GOT3 (cell line): Measurements from ENCODE around the gene PROK1.

Experiments used
- DNase-seq: peaks from one replicate; lab custom pipeline; 2025; ENCODE audit warnings: mixed read lengths; lab: John Stamatoyannopoulos, UW

Gene PROK1

DNA sequence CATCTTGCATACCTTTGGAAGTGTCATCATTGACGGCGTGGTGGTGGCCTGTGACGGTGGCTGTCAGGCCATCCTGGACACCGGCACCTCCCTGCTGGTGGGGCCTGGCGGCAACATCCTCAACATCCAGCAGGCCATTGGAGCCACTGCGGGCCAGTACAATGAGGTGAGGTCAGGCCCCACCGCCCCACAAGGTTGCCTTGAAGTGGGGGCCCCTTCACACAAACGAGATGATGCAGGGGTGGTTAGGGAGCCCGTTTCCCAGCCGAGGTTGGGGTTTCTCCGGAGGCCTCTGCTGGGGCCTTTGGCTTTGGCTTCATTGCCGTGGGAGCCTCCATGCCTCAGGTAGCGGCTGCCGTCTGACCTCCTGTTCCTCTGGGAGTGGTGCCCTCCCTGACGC, 38.5 kb downstream of the PROK1 start:
- no peak for DNase-seq

DNA sequence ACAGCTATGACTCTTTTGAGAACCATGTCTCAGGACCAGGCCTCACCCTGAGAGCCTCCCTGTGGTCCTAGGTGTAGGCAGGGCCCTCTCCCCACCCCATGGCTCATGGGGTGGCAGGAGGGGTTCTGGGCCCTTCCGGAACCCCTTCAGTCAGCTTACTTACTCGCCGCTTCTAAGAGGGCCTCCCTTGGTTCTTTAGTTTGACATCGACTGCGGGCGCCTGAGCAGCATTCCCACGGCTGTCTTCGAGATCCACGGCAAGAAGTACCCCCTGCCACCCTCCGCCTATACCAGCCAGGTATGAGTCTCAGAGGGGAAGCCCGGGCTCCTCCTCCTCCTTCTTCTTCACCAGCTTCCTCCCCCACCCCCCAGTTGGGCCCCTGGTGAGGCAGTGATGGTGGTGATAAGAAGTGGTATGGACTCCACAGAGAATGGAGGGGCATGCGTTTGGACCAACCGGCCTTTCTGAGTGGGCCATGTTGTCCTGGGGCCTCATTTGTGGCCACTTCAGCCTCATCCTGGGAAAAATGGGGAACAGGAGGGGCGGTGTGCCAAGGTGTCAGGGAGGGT, 39.1 kb downstream of the PROK1 start:
- no peak for DNase-seq

DNA sequence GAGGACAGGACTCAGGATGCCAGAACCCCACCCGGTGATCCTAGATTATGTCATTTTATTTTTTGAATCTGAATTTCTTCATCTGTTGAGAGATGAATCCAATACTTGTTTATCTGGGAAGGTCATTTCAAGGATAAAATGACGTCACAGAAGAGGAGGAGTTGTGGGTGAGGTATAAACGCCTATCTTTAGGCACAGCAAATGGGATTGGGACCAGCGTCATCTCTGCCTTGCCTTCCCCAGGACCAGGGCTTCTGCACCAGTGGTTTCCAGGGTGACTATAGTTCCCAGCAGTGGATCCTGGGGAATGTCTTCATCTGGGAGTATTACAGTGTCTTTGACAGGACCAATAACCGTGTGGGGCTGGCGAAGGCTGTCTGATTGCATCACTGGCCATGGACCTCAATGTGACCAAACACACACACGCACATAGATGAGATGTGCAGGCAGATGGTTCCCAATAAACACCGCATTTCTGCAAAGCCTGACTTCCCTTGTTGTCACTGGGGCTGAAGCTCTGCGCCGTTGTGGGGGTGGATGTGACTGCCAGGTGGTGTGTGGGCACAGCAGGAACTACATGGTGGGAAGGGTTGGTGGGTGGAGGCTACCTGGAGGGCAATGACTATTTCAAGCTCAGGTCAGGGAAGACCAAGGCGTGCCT, 40.0 kb downstream of the PROK1 start:
- no peak for DNase-seq

DNA sequence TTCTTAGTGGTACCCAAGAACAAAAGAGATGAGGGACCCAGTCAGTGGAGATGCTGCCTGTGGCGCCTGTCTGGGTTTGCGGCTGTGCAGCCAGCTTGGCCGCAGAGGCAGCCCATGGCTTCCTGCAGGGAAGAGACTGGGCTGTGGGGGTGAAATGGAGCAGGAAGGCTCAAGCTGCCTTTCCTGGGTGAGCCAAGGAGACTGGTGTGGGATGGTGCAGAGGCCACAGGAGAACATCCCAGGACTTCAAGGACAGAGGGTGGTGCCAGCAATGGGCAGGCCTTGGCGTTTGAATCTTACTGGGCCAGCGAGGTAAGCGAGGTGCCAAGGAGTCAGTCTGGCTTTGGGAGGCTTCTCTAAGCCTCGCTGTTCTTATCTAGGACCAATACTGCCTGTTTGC, 41.6 kb downstream of the PROK1 start:
- no peak for DNase-seq

DNA sequence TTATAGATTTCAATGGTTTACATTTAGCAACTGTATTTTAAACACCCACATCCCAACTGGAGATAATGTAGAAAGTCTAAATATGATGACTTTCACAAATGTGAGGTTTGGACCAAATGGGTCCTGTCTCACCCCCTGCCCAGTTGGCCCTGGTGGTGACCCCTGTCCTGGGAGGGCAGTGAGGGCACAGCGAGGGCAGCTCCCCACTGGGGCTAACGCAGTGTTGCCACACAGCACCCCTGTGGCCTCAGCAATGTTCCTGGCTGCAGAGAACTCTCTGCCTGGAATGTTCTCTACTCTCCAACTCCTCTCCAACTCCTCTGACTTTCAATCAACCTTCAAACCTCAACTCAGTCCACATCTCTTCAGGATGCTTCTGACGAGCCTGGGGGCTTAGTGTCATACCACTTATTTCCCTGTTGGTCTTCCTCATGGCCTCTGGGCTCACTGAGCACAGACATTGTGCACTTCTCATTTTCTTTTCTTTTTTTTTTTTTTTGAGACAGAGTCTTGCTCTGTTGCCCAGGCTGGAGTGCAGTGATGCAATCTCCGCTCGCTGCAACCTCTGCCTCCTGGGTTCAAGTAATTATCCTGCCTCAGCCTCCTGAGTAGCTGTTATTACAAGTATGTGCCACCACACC, 42.2 kb downstream of the PROK1 start:
- no peak for DNase-seq

DNA sequence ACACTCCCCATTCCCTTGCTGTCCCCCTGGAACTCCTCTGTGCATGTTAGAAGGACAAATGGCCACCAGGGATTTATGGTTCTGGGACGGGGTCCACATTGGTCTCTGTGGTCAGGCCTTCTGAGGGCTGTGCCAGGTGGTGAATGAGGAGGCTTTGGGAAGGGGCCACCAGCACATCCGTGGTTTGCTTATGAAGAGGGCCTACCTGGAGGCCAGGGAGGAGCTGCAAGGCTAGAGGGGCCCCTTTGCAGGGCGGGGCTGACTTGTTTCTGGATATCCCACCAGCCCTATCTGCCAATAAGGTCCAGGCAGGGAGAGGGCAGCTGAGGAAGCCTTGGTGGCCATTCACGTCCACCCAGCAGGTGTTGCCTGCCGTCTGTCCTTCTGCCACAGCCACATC, 43.1 kb downstream of the PROK1 start:
- DNase-seq: no peak

DNA sequence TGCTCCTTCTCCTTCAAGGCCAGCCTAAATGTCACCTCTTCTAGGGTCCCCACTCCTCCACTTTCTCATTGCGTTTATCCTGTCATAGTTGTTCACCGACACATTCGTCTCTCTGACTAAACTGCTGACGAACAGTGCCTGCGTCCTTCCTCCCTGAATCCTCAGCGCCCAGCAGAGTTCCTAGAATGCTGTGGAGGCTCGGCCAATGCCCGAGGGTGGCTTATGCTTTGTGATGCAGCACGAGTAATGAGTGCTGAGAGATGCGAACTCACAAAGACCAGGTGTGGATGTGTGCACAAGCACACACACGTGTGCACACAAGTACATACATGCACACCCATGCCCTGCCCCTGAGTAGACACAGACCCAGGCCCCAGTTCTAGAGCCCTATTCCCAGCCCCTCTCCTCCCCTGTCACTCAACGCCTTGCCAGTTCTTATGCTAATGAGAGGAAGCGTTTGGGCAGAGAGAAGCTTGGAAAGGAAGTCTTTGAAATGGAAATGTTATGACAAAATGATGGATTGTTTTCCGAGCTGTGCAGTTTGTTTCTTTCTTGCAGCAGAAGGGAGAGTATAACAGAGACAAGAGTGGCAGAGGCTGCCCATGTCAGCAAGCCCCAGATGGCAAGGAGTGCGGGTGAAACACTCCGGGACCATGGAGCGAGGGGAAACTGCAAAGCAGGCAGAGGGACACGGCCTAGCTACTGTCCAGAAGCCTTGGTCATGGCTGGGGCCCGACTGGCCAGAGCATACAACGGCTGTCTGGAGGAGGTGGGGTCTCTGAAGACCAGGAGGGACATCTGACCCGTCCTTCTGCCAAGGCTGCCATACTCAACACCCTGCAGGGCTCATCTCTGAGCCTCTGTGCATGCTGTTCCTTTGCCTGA, 43.8 kb downstream of the PROK1 start:
- no peak for DNase-seq

DNA sequence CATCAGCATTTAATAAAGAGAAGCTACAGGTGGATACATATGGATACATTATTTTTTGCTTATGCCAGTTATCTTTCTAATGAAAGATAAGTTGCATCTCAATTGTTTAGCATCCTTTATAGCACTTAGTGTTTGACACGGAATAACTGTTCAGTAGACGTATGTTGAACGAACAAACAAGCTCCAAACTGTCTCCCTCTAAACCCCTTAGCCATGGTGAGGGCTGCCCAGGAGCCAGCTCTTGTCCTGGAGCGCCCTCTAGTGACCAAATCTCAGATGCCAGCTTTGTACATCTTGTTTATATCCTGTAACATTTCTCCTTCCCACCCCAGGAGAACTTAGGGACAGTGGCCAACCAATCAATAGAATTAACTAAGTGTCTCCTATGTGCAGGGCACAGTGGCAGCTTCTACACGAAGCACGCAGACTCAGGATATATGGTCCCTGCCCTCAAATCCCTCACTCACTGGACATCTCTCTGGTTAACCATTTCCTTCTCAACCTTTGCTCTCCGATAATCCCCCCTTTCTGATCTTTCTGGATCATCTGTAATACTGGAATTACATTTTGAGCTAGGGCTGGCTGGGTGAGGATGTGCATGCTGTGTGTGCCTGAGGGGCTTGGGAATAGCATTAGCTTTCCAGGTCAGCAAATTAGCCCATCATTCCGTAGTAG, 45.1 kb downstream of the PROK1 start:
- peak; percentile 6 for DNase-seq

DNA sequence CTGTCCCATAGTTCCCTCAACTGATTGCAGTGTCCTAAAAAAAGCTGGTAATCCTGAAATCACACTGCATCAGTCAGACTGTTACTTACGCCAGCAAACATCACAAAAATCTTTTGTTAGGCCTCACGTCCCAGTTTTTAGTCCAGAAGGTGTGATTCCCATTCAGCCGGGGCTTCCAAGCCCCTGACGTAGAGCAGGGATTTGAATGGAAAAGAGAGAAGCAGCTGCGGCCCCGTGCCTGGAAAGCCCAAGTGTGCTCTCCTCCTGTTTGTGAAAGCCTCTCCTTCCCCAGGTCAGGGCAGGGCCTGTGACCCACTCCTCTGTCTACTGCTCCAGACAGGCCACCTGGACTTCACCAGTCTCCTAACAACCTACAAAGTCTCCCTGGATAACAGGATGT, 47.3 kb downstream of the PROK1 start:
- DNase-seq: no peak

DNA sequence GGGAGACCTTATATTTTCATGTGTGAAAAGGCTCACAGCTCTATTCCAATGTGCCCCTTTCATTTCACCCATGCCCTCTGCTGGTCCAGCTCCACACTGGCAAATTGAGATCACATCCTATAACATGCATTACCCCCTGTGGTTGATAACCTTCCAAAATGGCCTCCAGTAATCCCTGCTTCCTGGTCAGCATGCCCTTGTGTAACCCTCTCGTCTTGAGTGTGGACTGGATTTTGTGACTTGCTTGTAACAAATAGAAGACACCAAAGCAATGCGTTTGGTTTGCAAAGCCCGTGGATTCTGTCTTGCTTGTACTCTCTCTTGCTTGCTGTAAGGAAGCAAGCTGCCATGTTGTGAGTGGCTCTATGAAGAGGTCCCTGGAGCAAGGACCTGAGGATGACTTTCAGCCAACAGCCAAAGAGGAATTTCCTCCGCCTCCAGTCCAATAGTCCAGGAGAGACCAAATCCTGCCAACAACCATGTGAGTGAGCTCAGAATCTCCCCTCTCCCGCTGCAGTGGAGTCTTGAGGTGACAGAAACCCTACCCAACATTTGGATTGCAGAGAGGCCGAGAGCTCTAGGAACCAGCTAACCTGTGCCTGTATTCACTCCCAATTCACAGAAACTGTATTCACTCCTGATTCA, 50.7 kb downstream of the PROK1 start:
- DNase-seq: no peak

DNA sequence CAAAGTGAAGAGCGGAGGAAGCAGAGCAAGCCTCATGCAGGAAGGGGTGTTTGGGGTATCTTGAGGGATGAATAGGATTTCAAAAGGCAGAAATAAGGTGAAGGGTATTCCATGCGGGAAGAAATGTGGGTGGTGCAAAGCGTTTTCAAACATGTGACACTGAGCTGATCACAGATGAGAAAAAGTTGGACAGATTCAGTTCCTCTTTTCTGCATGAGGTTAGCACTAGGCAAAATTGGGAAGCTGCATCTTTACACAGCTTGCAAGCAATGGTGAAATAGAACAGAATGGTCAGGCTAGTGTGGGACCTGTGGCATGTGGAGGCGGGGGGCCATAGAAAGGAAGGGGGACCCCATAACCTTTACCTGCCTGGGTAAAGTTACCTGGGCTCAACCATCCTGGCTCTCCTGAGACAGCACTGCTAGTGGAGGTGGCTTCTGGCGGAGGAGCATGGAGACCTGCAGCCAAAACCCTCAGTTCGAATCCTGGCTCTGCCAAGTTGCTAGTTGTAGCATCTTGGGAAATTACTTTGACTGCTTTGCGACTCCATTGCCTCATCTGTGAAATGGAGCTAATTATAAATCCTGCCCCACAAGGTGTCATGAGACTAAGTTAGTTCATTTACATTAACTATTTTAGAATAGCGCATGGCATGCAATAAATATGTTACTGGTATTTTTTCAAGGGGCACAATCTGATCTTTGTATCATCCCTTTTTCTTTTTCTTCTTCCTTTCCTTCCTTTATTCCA, 51.6 kb downstream of the PROK1 start:
- no peak for DNase-seq

DNA sequence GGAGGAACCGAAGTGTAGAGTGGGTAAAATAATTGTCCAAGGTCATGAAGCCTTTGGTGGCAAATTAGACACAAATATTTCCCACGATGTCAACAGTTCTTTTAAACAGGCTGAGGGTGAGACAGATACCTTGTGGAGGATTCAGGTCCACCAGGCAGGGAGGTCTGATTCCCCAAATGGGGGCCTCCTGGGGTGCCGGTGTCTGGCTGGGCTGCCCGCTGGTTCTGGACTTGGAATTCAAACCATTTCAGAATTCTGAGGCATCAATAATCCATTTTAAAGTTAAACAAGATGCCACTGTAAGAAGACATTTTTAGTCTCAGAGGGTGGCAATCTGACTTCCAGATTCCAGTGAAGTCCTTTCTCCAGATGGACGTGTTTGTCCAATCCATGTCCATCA, 52.5 kb downstream of the PROK1 start:
- DNase-seq: no peak

DNA sequence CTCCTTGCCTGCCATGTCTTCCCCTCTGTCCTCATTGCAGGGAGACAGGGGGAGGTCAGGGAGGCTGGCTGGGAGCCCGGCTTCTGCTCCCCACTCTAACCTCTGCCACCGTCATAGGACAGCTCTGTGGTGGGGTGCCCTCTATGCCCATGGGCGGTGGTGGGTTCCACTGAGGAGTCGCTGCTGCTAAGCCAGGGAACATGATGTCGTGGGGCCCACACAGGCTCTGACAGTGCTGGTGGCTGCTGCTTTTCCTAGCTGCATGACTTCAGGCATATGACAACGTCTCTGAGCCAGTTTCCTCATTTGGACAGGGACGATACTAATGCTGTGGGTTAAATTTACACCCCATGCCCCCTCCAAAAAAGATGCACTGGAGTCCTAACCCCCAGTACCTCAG, 53.3 kb downstream of the PROK1 start:
- no peak for DNase-seq

DNA sequence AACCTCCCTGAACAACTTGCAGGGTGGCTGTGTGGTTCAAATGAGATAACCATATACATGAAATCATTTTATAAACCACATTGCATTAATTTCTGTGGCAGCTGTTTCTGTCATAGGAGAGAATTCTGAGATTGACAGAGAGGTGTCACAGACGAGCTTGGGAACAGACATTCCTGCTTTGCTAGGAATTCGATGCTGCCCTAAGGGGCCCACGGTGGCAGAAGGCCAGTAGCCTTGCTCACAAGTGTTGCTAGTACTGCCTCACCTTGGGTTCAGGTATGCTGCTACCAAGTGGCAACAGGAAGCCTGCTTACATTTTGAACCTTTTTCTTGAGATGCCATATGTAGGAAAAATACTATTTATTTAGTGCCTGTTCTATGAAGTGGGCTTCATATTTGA, 54.6 kb downstream of the PROK1 start:
- no peak for DNase-seq

DNA sequence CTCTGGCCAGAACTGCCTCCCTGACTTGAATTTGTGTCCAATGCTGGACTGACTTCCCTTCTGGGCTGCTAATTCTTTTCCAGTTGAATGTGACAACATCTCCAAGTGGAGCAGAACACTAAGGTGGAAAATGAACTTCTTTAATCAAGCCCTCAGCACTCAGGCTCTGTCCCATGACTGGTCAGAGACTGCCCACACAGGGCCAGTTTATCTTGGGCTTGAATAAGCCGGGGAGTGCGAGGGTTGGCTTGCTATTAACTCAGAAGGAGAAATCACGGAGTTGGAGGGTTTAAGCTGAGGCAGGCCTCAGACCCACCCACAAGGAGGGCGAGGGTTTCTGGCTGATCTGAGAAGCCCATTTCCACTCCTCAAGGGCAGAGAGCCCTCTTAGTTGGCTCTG, 55.6 kb downstream of the PROK1 start:
- no peak for DNase-seq
